ENCODE data around the gene INF2. TPM values are rescaled to one million over a fixed set of nuclear protein-coding genes. Genes with fewer than 3 reads are reported as not detected.

INF2 gene
- total RNA-seq, 4 donors from 2014 or later = 187 to 510 (median 205) TPM

DNA sequence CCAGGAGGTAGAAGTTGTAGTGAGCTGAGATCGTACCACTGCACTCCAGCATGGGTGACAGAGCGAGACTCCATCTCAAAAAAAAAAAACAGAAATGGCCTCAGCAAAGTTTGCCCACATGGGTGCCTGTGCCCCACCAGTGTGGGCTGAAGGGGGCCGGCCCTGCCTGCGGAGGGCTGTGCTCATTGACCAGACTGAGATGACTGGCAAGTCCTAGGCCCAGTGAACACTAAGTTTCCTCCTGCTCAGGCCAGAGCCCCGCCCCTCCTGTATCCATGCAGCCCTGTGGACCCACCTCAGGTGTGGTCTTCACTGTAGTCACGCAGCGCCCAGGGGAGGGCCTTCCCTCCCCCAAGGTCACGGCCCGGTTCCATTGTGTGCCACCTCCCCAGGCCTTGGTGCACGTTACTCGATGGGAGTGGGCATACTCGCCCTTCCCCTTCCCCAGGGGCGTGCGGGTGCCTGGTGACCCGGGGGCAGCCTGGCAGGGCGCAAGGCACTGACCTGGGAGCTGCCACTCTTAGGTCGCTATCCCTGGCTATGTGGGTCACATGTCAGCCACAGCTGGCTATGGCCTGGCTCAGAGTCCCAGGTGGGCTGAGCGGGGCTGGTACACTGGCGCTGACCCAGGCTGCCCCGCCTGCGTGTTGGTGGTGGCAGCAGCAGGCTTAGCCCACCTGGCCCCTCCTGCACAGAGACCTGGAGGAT is 16.1 kb downstream of the INF2 start:
- peaks cover 0 to 19% (median 4%) of the 10 kb centered on the region in 4 donors for H3K36me3 ChIP-seq
- in situ Hi-C loops (cut with MboI; ENCODE audit: low pct_ligation_motif_present in 1 of 4, low pct_unique_long_range_greater_than_20kb in 1 of 4, low sequenced_read_pairs in 3 of 4) = loop anchor here in 1 of 4 donors (10.0 kb wide), 1 partner anchor 51 kb away; no protein-coding TSS in a partner anchor
- TF ChIP-seq POLR2A (IDR thresholded peaks at IDR 0.05) = no peak
- TF ChIP-seq, protein P1, sequence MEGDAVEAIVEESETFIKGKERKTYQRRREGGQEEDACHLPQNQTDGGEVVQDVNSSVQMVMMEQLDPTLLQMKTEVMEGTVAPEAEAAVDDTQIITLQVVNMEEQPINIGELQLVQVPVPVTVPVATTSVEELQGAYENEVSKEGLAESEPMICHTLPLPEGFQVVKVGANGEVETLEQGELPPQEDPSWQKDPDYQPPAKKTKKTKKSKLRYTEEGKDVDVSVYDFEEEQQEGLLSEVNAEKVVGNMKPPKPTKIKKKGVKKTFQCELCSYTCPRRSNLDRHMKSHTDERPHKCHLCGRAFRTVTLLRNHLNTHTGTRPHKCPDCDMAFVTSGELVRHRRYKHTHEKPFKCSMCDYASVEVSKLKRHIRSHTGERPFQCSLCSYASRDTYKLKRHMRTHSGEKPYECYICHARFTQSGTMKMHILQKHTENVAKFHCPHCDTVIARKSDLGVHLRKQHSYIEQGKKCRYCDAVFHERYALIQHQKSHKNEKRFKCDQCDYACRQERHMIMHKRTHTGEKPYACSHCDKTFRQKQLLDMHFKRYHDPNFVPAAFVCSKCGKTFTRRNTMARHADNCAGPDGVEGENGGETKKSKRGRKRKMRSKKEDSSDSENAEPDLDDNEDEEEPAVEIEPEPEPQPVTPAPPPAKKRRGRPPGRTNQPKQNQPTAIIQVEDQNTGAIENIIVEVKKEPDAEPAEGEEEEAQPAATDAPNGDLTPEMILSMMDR (IDR thresholded peaks at IDR 0.05) = no peak

DNA sequence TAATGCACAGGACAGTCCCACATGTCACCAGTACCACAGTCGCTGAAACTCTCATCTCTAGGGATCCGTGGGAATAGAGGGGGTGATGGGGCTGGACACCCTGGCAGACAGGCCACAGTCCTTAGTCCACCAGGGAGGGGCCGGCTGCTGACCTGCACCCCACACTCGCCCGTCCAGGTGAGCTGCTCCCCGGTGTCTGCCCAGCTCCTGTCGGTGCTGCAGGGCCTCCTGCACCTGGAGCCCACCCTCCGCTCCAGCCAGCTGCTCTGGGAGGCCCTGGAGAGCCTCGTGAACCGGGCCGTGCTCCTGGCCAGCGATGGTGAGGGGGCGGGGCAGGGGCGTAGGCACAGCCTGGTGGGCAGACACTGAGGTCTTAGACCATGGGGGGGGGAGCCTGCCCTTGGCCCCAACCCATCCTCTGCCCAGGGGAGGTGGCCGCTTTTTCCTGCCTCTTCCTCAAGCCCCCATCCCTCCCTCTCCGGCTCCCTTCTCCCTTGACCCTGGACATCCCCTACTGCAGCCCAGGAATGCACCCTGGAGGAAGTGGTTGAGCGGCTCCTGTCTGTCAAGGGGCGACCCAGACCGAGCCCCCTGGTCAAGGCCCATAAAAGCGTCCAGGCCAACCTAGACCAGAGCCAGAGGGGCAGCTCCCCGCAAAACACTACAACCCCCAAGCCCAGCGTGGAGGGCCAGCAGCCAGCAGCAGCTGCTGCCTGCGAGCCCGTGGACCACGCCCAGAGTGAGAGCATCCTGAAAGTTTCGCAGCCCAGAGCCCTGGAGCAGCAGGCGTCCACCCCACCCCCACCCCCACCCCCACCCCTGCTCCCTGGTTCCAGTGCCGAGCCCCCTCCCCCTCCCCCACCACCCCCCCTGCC is 17.6 kb downstream of the INF2 start:
- Histone ChIP-seq H3K36me3 (peaks cover 0 to 28% (median 7%) of the 10 kb centered on the region in 4 donors), H3K4me1 (no peaks in the 10 kb centered on the region), H3K4me3 (no peak overlapping the region), H3K27me3 (no peaks in the 10 kb centered on the region), H3K27ac (no peak overlapping the region), H3K9me3 (no peaks in the 10 kb centered on the region)
- in situ Hi-C loops (cut with MboI; ENCODE audit: low pct_ligation_motif_present in 1 of 4, low pct_unique_long_range_greater_than_20kb in 1 of 4, low sequenced_read_pairs in 3 of 4) = loop anchor here in 1 of 4 donors (10.0 kb wide), 1 partner anchor 52 kb away; no protein-coding TSS in a partner anchor
- DNase-seq = no peak
- WGBS, 2 donors (ENCODE audit: low coverage in 1 of 2) = 60% methylated on average over 24 of the region's 28 CpGs; no CpG with 5 or more reads in 1 of the 2 donors
- no peak for TF ChIP-seq EP300 (IDR thresholded peaks at IDR 0.05; ENCODE audit: low read depth)
- TF ChIP-seq, protein P1 (IDR thresholded peaks at IDR 0.05) = no peak
- no peak for TF ChIP-seq POLR2AphosphoS5 (IDR thresholded peaks at IDR 0.05)
- no peak for TF ChIP-seq POLR2A (IDR thresholded peaks at IDR 0.05)
- intact Hi-C loops (cut with DNase I; ENCODE audit: low total_unique reads) = no loop called here

More for the DNA sequence above, 16.1 kb downstream of the INF2 start:
- Histone ChIP-seq H3K27ac (no peak overlapping the region), H3K9me3 (no peaks in the 10 kb centered on the region), H3K27me3 (no peaks in the 10 kb centered on the region), H3K4me3 (no peak overlapping the region), H3K4me1 (no peaks in the 10 kb centered on the region)
- intact Hi-C loops (cut with DNase I; ENCODE audit: low total_unique reads) = no loop called here
- 91 to 100% methylated on average over 1 to 12 of the region's 21 CpGs for WGBS, 2 donors (ENCODE audit: low coverage in 1 of 2)
- no peak for DNase-seq

DNA sequence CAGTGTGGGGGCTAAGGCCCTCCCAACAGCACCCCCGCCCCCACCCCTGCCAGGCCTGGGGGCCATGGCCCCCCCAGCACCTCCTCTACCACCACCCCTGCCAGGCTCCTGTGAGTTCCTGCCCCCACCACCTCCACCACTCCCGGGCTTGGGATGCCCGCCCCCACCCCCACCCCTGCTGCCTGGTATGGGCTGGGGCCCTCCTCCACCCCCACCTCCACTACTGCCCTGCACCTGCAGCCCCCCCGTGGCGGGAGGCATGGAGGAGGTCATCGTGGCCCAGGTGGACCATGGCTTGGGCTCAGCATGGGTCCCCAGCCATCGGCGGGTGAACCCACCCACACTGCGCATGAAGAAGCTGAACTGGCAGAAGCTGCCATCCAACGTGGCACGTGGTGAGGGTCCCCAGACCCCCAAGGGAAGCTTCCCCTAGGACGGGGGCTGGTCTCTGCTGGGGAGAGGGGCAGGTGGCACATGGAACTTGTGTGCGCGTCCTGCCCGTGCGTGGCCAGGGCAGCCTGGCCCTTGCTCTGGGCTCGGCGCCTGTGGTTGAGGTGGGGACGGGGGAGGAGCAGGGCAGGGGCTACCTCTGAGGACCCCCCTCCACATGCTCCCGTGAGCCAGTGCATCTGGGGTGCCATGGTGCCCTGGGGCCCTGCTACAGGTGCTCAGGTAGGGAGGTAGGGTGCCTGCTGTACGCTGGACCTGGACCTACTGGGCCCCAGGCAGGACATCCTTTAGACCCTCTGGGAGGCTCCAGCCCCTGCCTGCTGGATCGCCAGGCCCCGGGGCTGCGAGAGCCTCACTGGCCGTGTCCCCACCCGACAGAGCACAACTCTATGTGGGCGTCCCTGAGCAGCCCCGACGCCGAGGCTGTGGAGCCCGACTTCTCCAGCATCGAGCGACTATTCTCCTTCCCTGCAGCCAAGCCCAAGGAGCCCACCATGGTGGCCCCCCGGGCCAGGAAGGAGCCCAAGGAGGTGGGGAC is 18.5 kb downstream of the INF2 start:
- in situ Hi-C loops (cut with MboI; ENCODE audit: low pct_ligation_motif_present in 1 of 4, low pct_unique_long_range_greater_than_20kb in 1 of 4, low sequenced_read_pairs in 3 of 4) (loop anchor here in 1 of 4 donors (10.0 kb wide), 1 partner anchor 53 kb away; no protein-coding TSS in a partner anchor), intact Hi-C loops (cut with DNase I; ENCODE audit: low total_unique reads) (loop anchor here (2.0 kb wide), 1 partner anchor 57 kb away; no protein-coding TSS in a partner anchor)
- no peak for TF ChIP-seq POLR2AphosphoS5 (IDR thresholded peaks at IDR 0.05)
- no peak for TF ChIP-seq EP300 (IDR thresholded peaks at IDR 0.05; ENCODE audit: low read depth)
- TF ChIP-seq, protein P1 (IDR thresholded peaks at IDR 0.05) = no peak
- TF ChIP-seq POLR2A (IDR thresholded peaks at IDR 0.05) = no peak
- Histone ChIP-seq H3K27me3 (no peaks in the 10 kb centered on the region), H3K27ac (no peak overlapping the region), H3K4me3 (no peak overlapping the region), H3K36me3 (peaks cover 0 to 29% (median 10%) of the 10 kb centered on the region in 4 donors), H3K9me3 (no peaks in the 10 kb centered on the region), H3K4me1 (no peaks in the 10 kb centered on the region)
- DNase-seq = no peak
- WGBS, 2 donors (ENCODE audit: low coverage in 1 of 2) = 65% methylated on average over 24 of the region's 34 CpGs; no CpG with 5 or more reads in 1 of the 2 donors

Measured in transverse colon (tissue), 4 donors.